IMR-90 (cell line): Measurements from ENCODE around the gene SLIT3. TPM values are rescaled to one million over a fixed set of nuclear protein-coding genes. Genes with fewer than 3 reads are reported as not detected.

Experiments used
- ATAC-seq: fragments of 200-7000 bp; cut with Tn5 transposase; 2 replicates; pipeline ENCODE4 v1.9.1; 2020; ENCODE audit warnings: low read depth, mild to moderate bottlenecking, moderate library complexity
- BruUV-seq: library from RNA; stranded (reverse); fragments of 400-500 nt; replicated peaks from 2 replicates; lab custom pipeline; 2021; lab: Mats Ljungman, UMichigan
- CTCF ChIA-PET: fragments of 300-600 bp; formaldehyde crosslinking; extraction: SDS; loops from one replicate; lab custom pipeline; 2021; ENCODE audit warnings: antibody characterized with exemption; lab: Yijun Ruan, JAX
- POLR2A ChIA-PET: fragments of 300-600 bp; sonication (Branson Sonifier 250); formaldehyde crosslinking; loops from one replicate; lab custom pipeline; 2022; ENCODE audit warnings: antibody characterized with exemption; ENCODE audit not compliant: unreplicated experiment; lab: Charles Lee
- DNase-seq: peaks from one replicate; pipeline ENCODE4 v3.0.0; 2013
- H2AFZ ChIP-seq: replicated peaks from 2 replicates; pipeline ENCODE3; 2013; ENCODE audit warnings: low read length, mild to moderate bottlenecking; ENCODE audit not compliant: poor library complexity
- H2AK5ac ChIP-seq: 2 replicates; pipeline ENCODE4 v1.6.1; 2013; ENCODE audit warnings: low read depth, low read length, inconsistent platforms
- H2AK9ac ChIP-seq: replicated peaks from 2 replicates; pipeline ENCODE3; 2013; ENCODE audit warnings: mild to moderate bottlenecking, low read depth, low read length, moderate library complexity; ENCODE audit not compliant: poor library complexity
- H2BK120ac ChIP-seq: 2 replicates; pipeline ENCODE4 v1.6.1; 2013; ENCODE audit warnings: low read depth, low read length, inconsistent platforms
- H2BK15ac ChIP-seq: 3 replicates; pipeline ENCODE4 v1.6.1; 2013; ENCODE audit warnings: low read depth, low read length, inconsistent platforms
- H2BK20ac ChIP-seq: 2 replicates; pipeline ENCODE4 v1.6.1; 2013; ENCODE audit warnings: low read depth, mild to moderate bottlenecking, inconsistent platforms, low read length, moderate library complexity
- H2BK5ac ChIP-seq: 2 replicates; pipeline ENCODE4 v1.6.1; 2013; ENCODE audit warnings: mild to moderate bottlenecking, low read depth, low read length, inconsistent platforms; ENCODE audit not compliant: poor library complexity, severe bottlenecking
- H3K14ac ChIP-seq: replicated peaks from 2 replicates; pipeline ENCODE4 v1.6.1; 2013; ENCODE audit warnings: low read depth, low read length, inconsistent platforms
- H3K18ac ChIP-seq: 2 replicates; pipeline ENCODE4 v1.6.1; 2013; ENCODE audit warnings: low read depth, low read length, control low read depth
- H3K23ac ChIP-seq: 2 replicates; pipeline ENCODE4 v1.6.1; 2013; ENCODE audit warnings: low read depth, low read length, inconsistent platforms
- H3K27ac ChIP-seq: 2 replicates; pipeline ENCODE4 v1.5.1; 2013; ENCODE audit warnings: mild to moderate bottlenecking, control low read depth, low read length; ENCODE audit not compliant: insufficient read depth
- H3K27me3 ChIP-seq: 2 replicates; pipeline ENCODE4 v1.6.1; 2013; ENCODE audit warnings: low read length; ENCODE audit not compliant: control insufficient read depth, insufficient read depth
- H3K36me3 ChIP-seq: 2 replicates; pipeline ENCODE4 v1.6.1; 2013; ENCODE audit warnings: low read length, mixed read lengths; ENCODE audit not compliant: control insufficient read depth, insufficient read depth
- H3K4ac ChIP-seq: 2 replicates; pipeline ENCODE4 v1.6.1; 2013; ENCODE audit warnings: low read depth, low read length, inconsistent platforms
- H3K4me1 ChIP-seq: 2 replicates; pipeline ENCODE4 v1.6.1; 2013; ENCODE audit warnings: low read length, mixed read lengths; ENCODE audit not compliant: control insufficient read depth, insufficient read depth
- H3K4me2 ChIP-seq: 2 replicates; pipeline ENCODE4 v1.6.1; 2013; ENCODE audit warnings: low read depth, mild to moderate bottlenecking, control low read depth, low read length, moderate library complexity
- H3K4me3 ChIP-seq: 2 replicates; pipeline ENCODE4 v1.5.1; 2013; ENCODE audit warnings: low read depth, mild to moderate bottlenecking, control low read depth, low read length, moderate library complexity; ENCODE audit not compliant: insufficient read depth
- H3K56ac ChIP-seq: 2 replicates; pipeline ENCODE4 v1.6.1; 2013; ENCODE audit warnings: low read length, inconsistent platforms; ENCODE audit not compliant: insufficient read depth; ENCODE audit errors: extremely low read depth
- H3K79me1 ChIP-seq, 2 experiments: 2 replicates each; pipeline ENCODE4 v1.6.1; 2013; ENCODE audit warnings: low read length in 2 of 2, inconsistent platforms in 1 of 2, low read depth in 1 of 2
- H3K9ac ChIP-seq: 2 replicates; pipeline ENCODE4 v1.6.1; 2013; ENCODE audit warnings: low read depth, low read length, control low read depth
- H3K9me1 ChIP-seq: 2 replicates; pipeline ENCODE4 v1.6.1; 2013; ENCODE audit warnings: low read length, inconsistent platforms; ENCODE audit not compliant: insufficient read depth
- H3K9me3 ChIP-seq: 2 replicates; pipeline ENCODE4 v1.6.1; 2013; ENCODE audit warnings: low read length; ENCODE audit not compliant: control insufficient read depth, insufficient read depth
- H4K20me1 ChIP-seq: 2 replicates; pipeline ENCODE4 v1.6.1; 2013; ENCODE audit warnings: low read length, inconsistent platforms; ENCODE audit not compliant: insufficient read depth
- H4K5ac ChIP-seq: 2 replicates; pipeline ENCODE4 v1.6.1; 2013; ENCODE audit warnings: mild to moderate bottlenecking, low read depth, low read length, control low read depth
- H4K8ac ChIP-seq, 2 experiments: 2 replicates each; pipeline ENCODE4 v1.6.1; 2013; ENCODE audit warnings: low read depth in 2 of 2, low read length in 2 of 2, control low read depth in 1 of 2, inconsistent platforms in 1 of 2
- H4K91ac ChIP-seq: 2 replicates; pipeline ENCODE4 v1.6.1; 2013; ENCODE audit warnings: low read depth, low read length, inconsistent platforms; ENCODE audit not compliant: insufficient read depth
- BHLHE40 ChIP-seq: fragments of 150-350 bp; IDR thresholded peaks from 2 replicates; pipeline ENCODE4 v1.6.1; 2016; ENCODE audit warnings: mild to moderate bottlenecking, low read depth, low read length
- CEBPB ChIP-seq: IDR thresholded peaks from 2 replicates; pipeline ENCODE4 v1.6.1; 2012; ENCODE audit warnings: low read depth, low read length, improper control_type of control experiment
- CHD1 ChIP-seq: IDR thresholded peaks from 2 replicates; pipeline ENCODE4 v1.6.1; 2012; ENCODE audit warnings: low read depth, low read length, improper control_type of control experiment
- MAZ ChIP-seq: IDR thresholded peaks from 2 replicates; pipeline ENCODE4 v1.6.1; 2012; ENCODE audit warnings: low read depth, mild to moderate bottlenecking, low read length, improper control_type of control experiment, moderate library complexity, borderline replicate concordance
- POLR2A ChIP-seq: IDR thresholded peaks from 2 replicates; pipeline ENCODE4 v1.6.1; 2012; ENCODE audit warnings: mild to moderate bottlenecking, low read depth, low read length
- WGBS, 2 experiments: methylation state at CpG; one replicate each; pipeline versions ENCODE4 v1.1.5 to v1.1.7; 2013; ENCODE audit warnings: missing lambda C conversion rate in 2 of 2; ENCODE audit not compliant: insufficient read length in 1 of 2; ENCODE audit errors: extremely low coverage in 2 of 2; 5-methylcytosine and 5-hydroxymethylcytosine counted together
- dilution Hi-C: fragments of 300-500 bp; cut with HindIII; formaldehyde crosslinking; loops from one replicate; pipeline ENCODE4 v1.14.3; 2018; ENCODE audit warnings: low sequenced_read_pairs; ENCODE audit not compliant: unreplicated experiment
- in situ Hi-C: fragments of 300-500 bp; cut with MboI; formaldehyde crosslinking; loops from 3 replicates; pipeline ENCODE4 v1.14.3; 2019; ENCODE audit warnings: low sequenced_read_pairs, inconsistent platforms, mixed read lengths
- intact Hi-C: fragments of 100-400 bp; cut with micrococcal nuclease; formaldehyde crosslinking; loops from 2 replicates; pipeline ENCODE4 v1.10.0; 2022
- polyA plus RNA-seq, 3 experiments: library from polyadenylated mRNA; depleted of rRNA; stranded (reverse); fragments of >200 nt; gene quantifications; 2 replicates each; pipeline ENCODE4 v1.2.3, GENCODE V29; 2012; ENCODE audit warnings: low replicate concordance in 1 of 3
- total RNA-seq: library from RNA; depleted of rRNA; stranded (reverse); fragments of >200 nt; gene quantifications from 2 replicates; pipeline ENCODE4 v1.2.3, GENCODE V29; 2012
- TF ChIP-seq, protein P1 (sequence below): conservative IDR thresholded peaks from 2 replicates; pipeline ENCODE4 v1.5.1; 2012; ENCODE audit warnings: mild to moderate bottlenecking, low read depth, low read length, improper control_type of control experiment

The SLIT3 gene
- total and polyA plus RNA-seq, 2 of the 4 experiments (the other 2 are of a cell fraction) = 0.18 to 0.50 TPM

GRCh38 chr5:168881427-168882149 is 419.4 kb downstream of the SLIT3 start:
- no peaks in the 10 kb centered on the region for H3K36me3 ChIP-seq
- no peak overlapping the region for H3K9ac ChIP-seq
- no peak overlapping the region for H2AFZ ChIP-seq
- H2BK20ac ChIP-seq = no peak overlapping the region
- no peak for TF ChIP-seq BHLHE40
- TF ChIP-seq CEBPB = no peak
- no peak for TF ChIP-seq MAZ
- TF ChIP-seq POLR2A = no peak
- no peak for TF ChIP-seq CHD1
- TF ChIP-seq, protein P1, sequence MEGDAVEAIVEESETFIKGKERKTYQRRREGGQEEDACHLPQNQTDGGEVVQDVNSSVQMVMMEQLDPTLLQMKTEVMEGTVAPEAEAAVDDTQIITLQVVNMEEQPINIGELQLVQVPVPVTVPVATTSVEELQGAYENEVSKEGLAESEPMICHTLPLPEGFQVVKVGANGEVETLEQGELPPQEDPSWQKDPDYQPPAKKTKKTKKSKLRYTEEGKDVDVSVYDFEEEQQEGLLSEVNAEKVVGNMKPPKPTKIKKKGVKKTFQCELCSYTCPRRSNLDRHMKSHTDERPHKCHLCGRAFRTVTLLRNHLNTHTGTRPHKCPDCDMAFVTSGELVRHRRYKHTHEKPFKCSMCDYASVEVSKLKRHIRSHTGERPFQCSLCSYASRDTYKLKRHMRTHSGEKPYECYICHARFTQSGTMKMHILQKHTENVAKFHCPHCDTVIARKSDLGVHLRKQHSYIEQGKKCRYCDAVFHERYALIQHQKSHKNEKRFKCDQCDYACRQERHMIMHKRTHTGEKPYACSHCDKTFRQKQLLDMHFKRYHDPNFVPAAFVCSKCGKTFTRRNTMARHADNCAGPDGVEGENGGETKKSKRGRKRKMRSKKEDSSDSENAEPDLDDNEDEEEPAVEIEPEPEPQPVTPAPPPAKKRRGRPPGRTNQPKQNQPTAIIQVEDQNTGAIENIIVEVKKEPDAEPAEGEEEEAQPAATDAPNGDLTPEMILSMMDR = no peak
- no peak overlapping the region for H2AK5ac ChIP-seq
- no peak overlapping the region for H2BK15ac ChIP-seq
- no peaks in the 10 kb centered on the region for H3K9me1 ChIP-seq
- no peaks in the 10 kb centered on the region for H4K20me1 ChIP-seq
- no peak overlapping the region for H3K23ac ChIP-seq
- no peak overlapping the region for H4K8ac ChIP-seq
- DNase-seq = no peak
- intact Hi-C loops (no loop called here), in situ Hi-C loops (no loop called here), dilution Hi-C loops (no loop called here)
- H4K91ac ChIP-seq = no peak overlapping the region
- H3K18ac ChIP-seq = no peak overlapping the region
- ATAC-seq = no peak
- H3K4me2 ChIP-seq = no peak overlapping the region
- H3K4me3 ChIP-seq = no peak overlapping the region
- H2BK5ac ChIP-seq = no peak overlapping the region
- H3K4me1 ChIP-seq = no peaks in the 10 kb centered on the region
- ChIA-PET CTCF (interaction anchor here (0.6 to 1.1 kb wide), 3 partner anchors 11 to 494 kb away, joined by 3 read pairs; no protein-coding TSS in a partner anchor), POLR2A (no interaction called here)
- no peak overlapping the region for H2AK9ac ChIP-seq
- H3K56ac ChIP-seq = no peak overlapping the region
- no peak overlapping the region for H3K4ac ChIP-seq
- no peaks in the 10 kb centered on the region for H3K79me1 ChIP-seq
- BruUV-seq = no TSS peak
- H3K14ac ChIP-seq = no peak overlapping the region
- no peak overlapping the region for H2BK120ac ChIP-seq
- no peak overlapping the region for H4K5ac ChIP-seq
- WGBS, 2 experiments = 46% methylated on average over 4 of the region's 11 CpGs; no CpG with 5 or more reads in 1 of the 2 experiments
- H3K9me3 ChIP-seq = no peaks in the 10 kb centered on the region
- H3K27ac ChIP-seq = no peak overlapping the region
- H3K27me3 ChIP-seq = peaks cover 1% of the 10 kb centered on the region; the same call in 1 of the 2 replicates
